ENCODE results near the gene GREB1.

The GREB1 gene

DNA sequence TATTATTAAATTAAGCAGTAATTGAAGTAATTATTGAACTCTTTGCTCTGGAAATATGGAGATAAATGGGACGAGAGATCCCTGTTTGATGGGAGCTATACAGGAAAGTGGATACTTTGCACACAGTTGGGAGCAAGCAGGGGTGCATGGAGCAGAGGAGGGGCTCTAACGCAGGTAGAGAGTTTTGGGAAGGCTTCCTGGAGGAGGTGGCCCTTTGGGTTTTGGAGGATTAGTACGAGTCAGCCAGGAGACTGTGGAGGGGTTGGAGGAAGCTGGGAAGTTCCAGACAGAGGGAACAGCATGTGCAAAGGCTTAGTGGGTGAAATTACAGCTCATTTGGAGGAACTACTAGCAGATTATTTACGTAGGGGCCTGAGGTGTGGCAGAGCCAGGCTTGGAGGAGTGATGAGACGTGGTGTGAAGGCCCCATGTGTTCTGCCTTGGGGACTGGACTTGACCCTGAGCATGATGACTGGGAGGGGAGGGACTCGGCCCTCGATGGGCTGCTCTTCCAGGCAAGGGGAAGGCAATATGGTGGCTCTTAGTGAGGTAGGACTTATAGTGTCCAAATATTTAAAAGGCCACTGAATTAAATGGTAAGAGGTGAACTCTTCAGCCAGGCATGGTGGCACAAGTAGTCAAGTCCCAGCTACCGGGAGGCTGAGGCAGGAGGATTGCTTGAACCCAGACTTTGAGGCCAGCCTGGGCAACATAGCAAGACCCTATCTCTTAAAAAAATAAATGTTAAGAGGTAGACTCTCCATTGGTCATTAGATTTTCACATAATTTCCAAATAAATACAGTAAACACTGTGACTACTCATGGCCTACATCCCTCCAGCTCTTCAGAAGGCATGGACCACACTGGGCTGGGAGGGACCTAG is 30.2 kb downstream of the GREB1 start:
- DNase-seq, result no peak

DNA sequence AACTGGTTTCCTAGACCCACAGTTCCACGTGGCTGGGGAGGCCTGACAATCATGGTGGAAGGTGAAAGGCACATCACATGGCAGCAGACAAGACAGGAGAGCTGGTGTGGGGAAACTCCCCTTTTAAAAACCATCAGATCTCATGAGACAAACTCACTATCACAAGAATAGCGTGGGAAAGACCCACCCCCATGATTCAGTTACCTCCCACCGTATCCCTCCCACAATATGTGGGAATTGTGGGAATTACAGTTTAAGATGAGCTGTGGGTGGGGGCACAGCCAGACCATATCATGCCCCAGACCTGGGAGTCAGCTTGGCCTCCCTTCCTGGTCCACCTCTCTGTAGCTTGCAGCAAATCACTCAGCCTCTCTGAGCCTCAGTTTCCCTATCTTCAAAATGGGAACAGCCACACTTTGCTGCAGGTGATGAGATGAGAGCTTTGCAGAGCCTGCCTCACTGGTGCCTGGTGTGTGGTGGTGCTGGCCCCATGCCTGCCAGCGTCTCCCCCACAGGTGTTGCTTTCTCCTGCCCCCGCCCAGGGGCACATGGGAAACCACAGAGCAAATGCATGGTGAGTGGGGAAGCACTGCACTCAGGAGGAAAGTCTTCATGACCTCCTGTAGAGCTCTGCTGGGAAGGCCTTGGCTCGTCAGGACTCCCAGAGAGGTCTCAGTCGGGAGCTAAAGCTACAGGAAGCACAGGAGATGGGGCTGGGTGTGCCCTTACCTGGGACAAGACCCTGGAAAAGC is 31.1 kb downstream of the GREB1 start:
- no peak for DNase-seq

DNA sequence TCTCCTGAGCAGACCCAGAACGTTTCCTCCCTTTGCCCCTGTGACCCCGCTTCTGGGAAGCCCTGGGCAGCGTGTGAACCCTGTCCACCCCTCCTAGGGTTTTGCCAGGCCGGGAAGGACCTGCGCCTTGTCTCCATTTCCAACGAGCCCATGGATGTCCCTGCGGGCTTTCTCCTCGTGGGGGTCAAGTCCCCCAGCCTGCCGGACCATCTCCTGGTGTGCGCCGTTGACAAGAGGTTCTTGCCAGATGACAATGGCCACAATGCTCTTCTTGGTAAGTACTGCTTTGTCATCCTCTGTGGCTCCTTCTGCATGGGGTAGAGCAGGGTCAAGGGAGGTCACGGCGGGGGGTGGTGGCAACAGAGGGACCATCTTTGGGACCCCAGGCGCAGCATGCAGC is 32.5 kb downstream of the GREB1 start:
- DNase-seq, result no peak

DNA sequence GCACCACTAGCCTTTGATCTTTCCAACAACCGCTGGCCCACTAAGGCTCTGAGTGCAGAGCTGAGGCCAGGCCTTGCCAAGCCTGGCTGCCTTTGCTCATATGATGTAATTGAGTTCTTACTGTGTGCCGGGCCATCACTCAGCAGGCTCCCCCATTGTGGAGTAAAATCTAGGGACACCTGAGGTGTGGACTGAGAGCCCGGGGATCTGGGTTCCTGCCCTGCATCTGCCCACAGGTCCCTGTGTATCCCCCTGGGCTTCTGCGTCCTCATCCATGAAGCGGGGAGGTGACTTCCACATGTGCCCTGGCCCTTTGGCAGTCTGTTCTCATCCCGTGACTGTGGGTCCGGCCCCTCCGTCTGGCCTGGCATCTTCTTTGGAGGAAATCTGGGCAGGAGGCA is 33.8 kb downstream of the GREB1 start:
- no peak for DNase-seq

DNA sequence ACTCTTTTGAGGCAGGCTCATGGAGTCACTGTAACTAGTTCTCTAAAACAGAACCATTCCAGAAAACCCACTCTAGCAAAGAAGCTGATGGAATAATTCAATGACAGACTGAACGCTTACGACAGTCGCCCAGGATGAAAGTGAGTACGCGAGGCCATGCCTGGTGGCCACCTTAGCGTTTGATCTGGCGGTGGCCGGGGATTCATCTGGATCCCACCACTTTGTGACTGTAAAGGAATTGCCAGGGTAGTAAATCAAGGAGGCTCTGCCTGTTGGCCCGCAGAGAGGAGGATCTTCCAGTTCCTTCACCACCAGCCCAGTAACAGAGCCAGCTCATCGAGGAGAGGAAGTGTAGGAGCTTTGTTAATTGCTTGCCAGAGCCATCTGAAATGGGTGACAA is 34.6 kb downstream of the GREB1 start:
- no peak for DNase-seq

DNA sequence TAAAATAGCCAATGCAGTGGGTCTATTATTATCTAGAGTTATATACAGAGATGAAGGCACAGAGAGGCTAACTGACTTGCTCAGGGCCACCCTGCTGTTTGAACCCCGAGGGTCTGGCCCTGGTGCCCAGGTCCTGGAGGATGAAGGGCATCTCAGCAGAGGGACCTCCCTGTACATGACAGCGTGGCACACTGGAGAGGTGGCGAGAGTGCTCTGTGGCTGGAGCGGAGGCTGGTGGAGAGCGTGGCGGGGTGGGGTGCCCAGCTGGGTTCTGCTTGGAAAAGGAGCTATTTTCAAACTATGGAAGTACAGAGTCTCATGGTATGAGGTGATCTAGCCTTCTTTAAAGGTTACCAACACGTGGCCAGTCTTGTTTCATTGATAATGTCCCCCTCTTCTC is 35.8 kb downstream of the GREB1 start:
- DNase-seq, result no peak

DNA sequence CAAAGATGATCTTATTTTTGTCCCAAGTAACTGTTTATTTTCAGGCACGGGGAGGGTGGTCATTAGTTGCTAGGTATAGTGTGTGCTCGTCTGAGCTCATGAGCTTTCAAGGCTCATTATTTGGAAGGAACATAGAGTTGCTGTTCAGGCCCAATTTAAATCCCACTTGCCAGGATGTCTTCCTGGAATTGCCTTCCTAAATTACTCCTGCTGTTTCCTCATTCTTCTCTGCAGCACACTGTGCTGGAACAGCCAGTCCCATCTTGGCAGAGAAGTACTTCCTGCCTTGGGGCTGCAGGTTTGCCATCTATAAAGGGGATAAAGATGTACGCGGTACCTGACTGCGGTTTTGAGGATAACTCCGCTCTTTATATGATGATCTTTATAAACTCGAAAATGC is 37.3 kb downstream of the GREB1 start:
- DNase-seq, result no peak

DNA sequence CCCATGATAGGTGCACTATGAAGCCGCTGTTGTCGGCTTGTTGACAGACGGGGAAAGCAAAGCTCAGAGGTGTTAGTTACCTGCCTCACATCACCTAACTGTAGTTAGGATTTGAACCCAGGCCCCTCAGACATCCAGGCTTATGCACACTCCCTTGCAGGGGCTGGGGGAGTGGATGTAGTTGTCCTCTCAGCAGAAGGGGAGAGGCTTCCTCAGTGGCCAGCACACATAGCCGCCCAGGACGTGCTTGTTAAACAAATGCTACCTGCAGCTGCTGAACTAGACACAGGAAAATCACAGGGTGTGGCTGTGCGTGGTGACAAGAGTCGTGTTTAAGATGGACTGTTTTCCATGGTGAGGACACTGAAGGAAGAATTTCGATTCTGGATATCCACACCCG is 39.2 kb downstream of the GREB1 start:
- DNase-seq, result no peak

DNA sequence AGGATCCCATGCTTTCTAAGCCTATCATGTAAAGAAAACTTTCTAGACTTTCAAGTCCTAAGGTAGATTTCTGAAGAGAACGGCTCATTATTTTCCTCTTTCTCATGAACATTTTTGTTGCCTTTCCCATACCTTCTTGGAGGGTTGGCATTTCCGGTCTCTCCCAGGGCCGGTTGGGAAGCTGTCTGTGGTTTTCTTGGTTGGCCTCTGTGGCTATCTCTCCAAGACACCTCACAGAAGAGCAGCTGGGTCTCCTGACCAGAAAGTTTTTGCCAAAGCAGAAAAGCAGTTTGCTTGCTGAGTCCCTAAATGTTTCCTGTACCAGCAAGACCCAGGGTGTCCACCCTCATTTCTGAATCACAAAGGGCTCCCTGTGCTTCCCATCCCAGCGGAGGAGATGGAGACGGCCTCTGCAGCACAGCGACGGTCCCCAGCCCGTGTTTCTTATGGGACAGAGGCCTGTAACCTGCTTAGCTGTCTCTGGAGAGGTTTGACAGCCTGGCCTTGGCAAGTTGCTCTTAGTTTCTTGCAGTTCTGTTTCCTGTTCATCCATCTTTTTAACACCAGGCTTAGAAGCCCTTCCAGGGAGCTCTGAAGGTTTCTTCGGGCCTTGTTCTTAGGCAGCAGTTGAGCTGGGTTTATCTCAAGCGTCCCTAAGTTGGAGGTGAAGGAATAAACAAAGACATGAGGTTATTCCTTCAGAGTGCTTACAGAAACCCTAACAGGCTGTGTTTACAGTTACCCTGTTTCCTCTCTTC is 39.8 kb downstream of the GREB1 start:
- peak; percentile 81 for DNase-seq

DNA sequence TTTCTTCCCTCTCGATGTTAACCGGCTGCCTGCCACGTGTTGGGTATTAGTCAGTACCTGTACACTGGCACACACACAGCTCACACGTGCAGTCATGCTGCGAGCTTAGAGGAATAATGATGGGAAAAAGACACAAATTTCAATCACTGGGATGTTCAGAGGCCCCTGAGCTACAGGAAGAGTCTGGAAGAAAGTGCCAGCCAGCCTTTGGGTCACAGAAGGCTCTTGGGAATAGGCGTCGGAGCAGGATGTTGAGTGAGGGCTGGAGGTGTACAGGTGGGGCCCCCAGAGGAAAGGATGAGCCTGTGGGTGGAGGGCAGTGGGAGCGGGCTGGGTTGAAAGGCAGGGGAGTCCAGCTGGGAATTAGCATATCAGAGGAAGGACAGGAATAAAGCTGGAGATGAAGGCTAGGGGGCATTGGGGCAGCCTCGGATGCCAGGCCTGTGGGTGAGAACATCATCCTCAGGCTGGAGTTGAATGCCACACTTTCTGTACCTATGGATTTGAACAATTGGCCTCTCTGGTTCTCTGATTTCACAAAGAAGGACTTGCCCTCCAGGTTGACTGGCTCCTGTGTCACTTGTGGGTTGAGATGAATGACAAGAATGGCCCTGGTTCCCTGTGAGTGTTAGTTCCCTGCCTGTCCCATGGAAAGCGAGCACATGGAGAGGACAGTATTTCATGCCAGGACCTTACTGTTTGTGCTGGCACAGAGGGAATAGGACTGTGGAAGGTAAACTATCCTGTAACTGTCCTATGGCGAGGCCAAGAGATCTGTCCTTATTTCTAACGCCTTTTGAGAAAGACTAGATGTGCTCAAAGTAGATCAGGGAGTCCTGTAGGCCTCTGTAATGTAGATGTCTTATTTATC is 40.6 kb downstream of the GREB1 start:
- DNase-seq, result no peak

DNA sequence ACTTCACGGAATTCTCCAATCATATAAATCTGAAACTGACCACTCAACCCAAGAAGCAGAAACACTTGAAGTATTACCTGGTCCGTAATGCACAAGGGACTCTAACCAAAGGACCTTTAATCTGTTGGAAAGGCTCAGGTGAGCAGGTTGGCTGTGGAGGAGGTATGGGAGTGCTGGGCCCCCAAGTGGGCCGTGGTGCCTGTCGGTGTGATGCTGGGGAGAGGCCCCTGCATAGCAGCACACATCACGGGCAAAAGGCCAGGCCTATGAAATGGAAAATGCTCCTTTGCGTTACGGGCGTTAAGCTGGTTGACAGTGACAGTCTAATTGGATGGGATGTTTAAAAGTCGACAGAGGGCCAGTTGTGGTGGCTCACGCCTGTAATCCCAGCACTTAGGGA is 42.6 kb downstream of the GREB1 start:
- no peak for DNase-seq

DNA sequence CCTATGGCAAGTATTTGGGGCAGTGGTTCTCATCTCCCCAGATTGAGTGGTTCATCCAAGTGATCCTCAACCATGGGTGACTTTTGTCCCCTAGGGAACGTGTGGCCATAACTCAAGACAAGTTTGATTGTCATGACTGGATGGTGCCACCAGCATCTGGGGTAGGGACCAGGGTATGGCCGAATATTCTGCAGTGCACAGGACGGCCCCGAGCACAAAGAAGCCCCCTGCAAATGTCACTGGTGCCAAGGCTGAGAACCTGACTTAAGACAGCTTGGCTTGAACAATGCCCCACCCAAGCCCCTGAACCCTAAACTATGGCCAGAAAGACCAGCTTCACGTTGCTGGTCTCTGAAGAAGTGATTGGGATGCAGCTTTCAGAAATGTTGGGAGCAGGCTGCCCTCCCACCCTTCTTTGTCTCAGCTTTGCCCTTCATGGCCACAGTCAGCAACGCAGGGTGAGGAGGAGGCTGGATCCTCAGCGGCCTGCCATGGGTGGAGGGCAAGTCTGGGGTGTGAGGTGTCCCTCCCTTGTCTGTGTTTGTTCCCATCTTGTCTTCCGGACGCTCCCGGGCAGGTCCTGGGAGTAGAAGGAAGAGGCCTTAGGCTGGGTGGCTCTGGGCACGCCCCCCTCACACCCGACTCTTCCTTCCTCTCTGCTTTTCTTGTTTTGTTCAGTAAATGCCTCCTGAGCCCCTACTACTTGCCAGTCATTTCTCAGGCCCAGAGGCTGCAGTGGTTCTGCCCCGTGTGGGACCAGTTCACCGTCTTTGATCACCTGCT is 43.4 kb downstream of the GREB1 start:
- DNase-seq, result no peak

DNA sequence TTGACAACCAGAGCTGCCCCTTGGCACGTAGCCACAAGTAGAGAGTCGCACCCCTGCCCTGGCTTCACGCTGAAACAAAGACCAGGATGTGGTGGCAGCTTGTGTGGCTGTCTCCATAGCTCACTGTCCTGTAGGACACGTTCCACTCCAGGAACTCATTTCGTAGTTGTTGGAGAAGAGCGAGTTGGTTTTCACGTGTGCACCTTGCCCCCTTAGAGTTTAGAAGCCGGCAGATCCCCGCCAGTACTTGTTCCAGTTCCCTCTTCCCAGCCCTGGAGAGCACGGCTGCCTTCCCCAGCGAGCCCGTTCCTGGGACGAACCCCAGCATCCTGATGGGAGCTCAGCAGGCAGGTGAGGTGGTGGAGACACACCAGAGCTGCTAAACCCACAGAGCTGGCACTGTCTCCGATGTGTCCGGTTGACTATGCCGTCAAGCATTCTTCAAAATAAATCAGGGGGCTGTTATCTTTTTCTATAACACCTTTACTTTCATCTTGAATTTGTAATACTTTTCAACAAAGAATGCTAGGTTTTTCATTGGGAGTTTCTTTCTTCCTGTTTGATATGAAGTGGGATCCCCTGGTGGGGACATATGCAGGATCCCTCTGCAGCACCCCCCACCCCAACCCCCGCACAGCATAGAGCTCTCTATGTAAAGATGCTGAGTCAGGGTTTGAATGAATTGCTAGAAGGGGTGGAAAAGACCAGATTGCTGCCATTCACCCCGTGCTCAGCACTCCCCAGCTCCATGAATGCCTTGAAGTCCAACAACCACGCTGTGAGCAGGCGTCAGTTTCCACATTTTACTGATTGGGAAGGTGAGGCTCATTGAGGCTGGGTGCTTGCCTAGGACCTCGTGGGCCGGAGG is 44.5 kb downstream of the GREB1 start:
- no peak for DNase-seq

DNA sequence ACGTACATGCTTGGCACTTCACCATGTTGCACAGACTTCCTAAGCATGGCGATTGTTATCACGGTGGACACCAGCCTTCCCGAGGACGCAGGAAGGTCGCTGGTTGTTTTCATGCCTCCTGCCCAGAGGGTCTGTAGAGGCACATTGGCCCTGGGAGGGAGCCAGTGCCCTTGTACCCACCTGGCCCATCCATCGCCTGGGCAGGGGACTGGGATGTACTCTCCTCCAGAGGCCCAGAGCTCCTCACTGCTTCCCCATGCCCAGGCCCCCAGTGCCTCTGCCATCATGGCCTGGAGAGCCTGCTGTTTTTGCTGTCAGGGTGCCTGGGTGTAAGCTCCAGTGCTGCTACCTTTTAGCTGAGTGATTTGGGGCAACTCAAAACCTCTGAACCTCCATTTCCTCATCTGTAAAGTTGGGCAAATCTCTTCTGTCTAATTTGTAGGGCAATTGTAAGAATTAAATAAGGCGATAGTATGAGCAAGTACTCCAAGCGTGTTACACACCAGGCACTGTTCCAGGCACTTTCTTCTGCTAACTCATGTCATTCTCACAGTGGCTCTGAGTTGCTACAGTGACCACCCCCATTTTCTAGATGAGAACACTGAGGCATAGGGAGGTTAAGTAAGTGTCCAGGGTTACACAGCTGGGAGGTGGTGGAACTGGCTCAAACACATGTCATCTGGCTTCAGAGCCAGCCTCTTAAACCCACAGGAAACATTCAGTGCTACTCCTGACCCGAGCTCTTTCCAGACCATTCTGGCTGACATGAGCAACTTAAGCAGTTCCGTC is 45.3 kb downstream of the GREB1 start:
- DNase-seq, result no peak

DNA sequence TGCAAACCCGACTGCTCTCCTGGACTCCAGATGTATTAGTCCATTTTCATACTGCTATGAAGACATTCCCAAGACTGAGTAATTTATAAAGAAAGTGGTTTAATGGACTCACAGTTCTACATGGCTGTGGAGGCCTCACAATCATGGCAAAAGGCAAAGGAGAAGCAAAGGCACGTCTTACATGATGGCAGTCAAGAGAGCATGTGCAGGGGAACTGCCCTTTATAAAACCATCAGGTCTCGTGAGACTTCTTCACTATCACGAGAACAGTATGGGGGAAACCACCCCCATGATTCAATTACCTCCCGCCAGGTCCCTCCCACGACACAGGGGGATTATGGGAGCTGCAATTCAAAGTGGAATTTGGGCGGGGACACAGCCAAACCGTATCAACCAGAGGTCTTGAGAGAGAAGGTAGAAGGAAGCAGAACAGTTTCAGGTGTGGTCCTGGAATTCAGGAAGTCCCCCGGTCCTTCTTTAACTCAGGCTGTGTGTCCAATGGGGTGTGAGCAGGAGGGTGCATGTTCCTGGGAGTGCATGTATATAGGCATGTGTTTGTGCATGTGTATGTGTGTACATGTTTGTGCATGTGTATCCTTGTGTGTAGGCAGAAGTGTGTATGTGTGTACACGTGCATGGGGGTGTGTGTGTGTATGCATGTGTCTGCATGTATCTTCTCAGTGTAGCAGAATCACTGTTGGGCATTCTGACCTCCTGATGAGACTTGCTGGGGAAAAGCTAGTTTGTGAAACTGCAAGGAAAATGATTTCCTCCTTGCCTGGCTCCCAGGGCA is 46.2 kb downstream of the GREB1 start:
- DNase-seq, result no peak

DNA sequence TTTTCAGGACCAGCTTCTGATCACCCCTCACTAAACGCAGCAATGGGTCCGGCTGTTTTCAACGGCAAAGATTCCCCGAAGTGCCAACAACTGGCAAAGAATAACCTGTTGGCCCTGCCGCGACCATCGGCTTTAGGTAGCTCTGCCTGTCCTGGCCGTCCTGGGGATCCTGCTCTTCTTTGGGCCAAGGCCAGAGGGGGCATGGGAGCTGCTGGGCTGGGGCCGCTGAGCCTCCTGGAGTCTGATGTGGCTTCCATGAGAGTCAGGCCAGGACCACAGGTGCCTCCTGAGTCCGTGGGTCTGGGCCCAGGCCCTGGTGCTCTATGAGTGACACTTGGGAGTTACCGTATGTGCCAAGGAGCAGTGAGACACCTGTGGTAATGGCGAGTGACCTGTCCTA is 46.9 kb downstream of the GREB1 start:
- DNase-seq, result no peak

DNA sequence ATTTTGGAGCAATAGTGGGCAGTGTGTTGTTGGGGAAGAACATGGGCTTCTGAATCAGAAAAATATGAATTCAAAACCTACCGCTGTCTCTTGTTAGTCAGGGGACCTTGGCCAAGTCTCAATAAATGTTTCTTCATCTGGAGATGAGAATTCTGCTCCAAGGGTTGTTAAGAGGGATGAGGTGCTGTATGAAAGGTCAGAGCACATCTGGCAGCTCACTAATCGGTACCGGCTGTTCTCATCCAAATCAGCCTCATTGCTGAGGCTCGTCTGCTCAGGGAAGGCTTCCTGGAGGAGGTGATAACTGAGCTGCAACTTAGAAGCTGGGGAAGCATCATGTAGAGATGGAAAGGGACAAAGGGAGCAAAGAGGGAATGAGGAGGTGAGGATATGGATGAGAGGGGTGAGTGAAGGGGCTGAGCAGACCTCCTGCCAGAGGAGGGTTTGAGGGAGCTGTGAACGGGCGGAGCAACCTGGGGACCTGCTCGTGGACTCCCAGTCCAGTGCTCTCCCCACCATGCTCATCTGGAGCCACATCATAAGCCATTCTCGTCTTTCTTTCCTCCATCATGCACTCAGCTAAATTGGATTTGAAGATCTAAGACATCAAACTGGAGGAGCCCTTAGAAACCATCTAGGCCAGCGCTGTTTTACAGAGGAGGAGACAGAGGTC is 47.4 kb downstream of the GREB1 start:
- DNase-seq, result no peak

Data from NCI-H226 (cell line).